HG02943 (cell line): Measurements from ENCODE around the gene NADSYN1.

Source experiments
- ATAC-seq: cut with Tn5 transposase; IDR thresholded peaks from one replicate; pipeline ENCODE4 v1.9.1; 2021; ENCODE audit warnings: mild to moderate bottlenecking, low read depth, moderate library complexity; ENCODE audit not compliant: unreplicated experiment

Gene NADSYN1

GRCh38 chr11:71449596-71449995 is 3.4 kb upstream of the NADSYN1 start:
- ATAC-seq = no peak

- ATAC-seq = no peak
Observed at GRCh38 chr11:71450507-71450906, 2.5 kb upstream of the NADSYN1 start.

- no peak for ATAC-seq
Observed at GRCh38 chr11:71450939-71451338, 2.1 kb upstream of the NADSYN1 start.

GRCh38 chr11:71451596-71452198 is 1.3 kb upstream of the NADSYN1 start:
- ATAC-seq = no peak

- ATAC-seq = peak; percentile 1
Observed at GRCh38 chr11:71452199-71453036, 585 bp upstream of the NADSYN1 start.

- ATAC-seq = no peak
Observed at GRCh38 chr11:71453918-71454304, 908 bp downstream of the NADSYN1 start.

GRCh38 chr11:71454470-71455113 is 1.6 kb downstream of the NADSYN1 start:
- no peak for ATAC-seq

- ATAC-seq = no peak
Observed at GRCh38 chr11:71456294-71456693, 3.3 kb downstream of the NADSYN1 start.

- ATAC-seq = no peak
Observed at GRCh38 chr11:71456831-71457230, 3.8 kb downstream of the NADSYN1 start.

GRCh38 chr11:71458146-71459070 is 5.4 kb downstream of the NADSYN1 start:
- ATAC-seq = no peak

GRCh38 chr11:71459076-71459766 is 6.2 kb downstream of the NADSYN1 start:
- ATAC-seq = no peak

- no peak for ATAC-seq
Observed at GRCh38 chr11:71459767-71460320, 6.8 kb downstream of the NADSYN1 start.

- ATAC-seq = no peak
Observed at GRCh38 chr11:71461696-71462095, 8.7 kb downstream of the NADSYN1 start.

- no peak for ATAC-seq
Observed at GRCh38 chr11:71462726-71463125, 9.7 kb downstream of the NADSYN1 start.

- no peak for ATAC-seq
Observed at GRCh38 chr11:71463331-71464211, 10.6 kb downstream of the NADSYN1 start.

GRCh38 chr11:71465054-71465453 is 12.1 kb downstream of the NADSYN1 start:
- ATAC-seq = no peak

- ATAC-seq = no peak
Observed at GRCh38 chr11:71466358-71466757, 13.4 kb downstream of the NADSYN1 start.

GRCh38 chr11:71467164-71467563 is 14.2 kb downstream of the NADSYN1 start:
- ATAC-seq = no peak

GRCh38 chr11:71470946-71471345 is 17.9 kb downstream of the NADSYN1 start:
- ATAC-seq = no peak
